ENCODE measurements around the gene TSSK3.

TSSK3 gene

GRCh38 chr1:32404946-32405345, 42.6 kb downstream of the TSSK3 start:
- H2AFZ ChIP-seq (ENCODE audit: low read length, unreplicated experiment) = no peak overlapping the region
- H3K79me2 ChIP-seq (ENCODE audit: control insufficient read depth, insufficient read depth, low read length, unreplicated experiment) = no peaks in the 10 kb centered on the region
- no peaks in the 10 kb centered on the region for H3K36me3 ChIP-seq (ENCODE audit: insufficient read depth, low read length)
- H3K27ac ChIP-seq (ENCODE audit: low read depth, low read length) = no peak overlapping the region
- H3K4me1 ChIP-seq (ENCODE audit: control insufficient read depth, insufficient read depth, low read length, unreplicated experiment) = no peaks in the 10 kb centered on the region
- H3K27me3 ChIP-seq (ENCODE audit: insufficient read depth, low read length) = no peaks in the 10 kb centered on the region
- H3K4me3 ChIP-seq (ENCODE audit: low read depth, low read length) = no peak overlapping the region

DNA sequence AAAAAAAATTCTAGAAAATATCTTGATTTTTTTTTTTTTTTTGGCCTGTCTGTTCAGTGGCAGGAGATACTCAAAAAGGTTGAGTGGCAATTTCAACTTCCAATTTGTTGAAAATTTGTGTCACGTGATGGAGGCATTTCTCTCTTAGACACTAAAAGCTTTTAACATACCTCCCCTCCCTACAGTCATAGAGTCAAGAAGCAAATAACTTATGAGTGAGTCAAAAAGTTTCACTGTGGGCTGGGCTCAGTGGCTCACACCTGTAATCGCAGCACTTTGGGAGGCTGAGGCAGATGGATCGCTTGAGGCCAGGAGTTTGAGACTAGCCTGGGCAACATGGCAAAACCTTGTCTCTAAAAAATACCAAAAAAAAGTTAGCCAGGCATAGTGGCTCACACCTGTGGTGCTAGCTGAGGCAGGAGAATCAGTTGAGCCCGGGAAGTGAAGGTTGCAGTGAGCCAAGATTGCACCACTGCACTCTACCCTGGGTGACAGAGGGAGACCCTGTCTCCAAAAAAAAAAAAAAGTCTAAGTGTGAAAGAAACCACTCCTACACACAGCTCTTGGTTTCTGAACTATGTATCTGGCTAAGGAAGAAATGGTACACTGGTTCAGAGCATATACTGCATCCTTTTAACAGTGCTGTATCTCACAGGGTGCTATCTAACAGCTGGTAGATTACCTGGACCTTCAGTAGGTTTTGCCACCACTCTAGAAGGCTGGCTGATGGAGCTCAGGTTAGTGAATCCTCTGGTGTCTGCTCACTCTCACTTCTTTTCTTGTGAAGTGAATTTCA, 43.5 kb downstream of the TSSK3 start:
- no peaks in the 10 kb centered on the region for H3K79me2 ChIP-seq (ENCODE audit: control insufficient read depth, insufficient read depth, low read length, unreplicated experiment)
- no peak overlapping the region for H3K27ac ChIP-seq (ENCODE audit: low read depth, low read length)
- no peaks in the 10 kb centered on the region for H3K27me3 ChIP-seq (ENCODE audit: insufficient read depth, low read length)

GRCh38 chr1:32406629-32407111, 44.3 kb downstream of the TSSK3 start:
- Histone ChIP-seq H3K36me3 (ENCODE audit: insufficient read depth, low read length) (no peaks in the 10 kb centered on the region), H2AFZ (ENCODE audit: low read length, unreplicated experiment) (no peak overlapping the region), H3K79me2 (ENCODE audit: control insufficient read depth, insufficient read depth, low read length, unreplicated experiment) (no peaks in the 10 kb centered on the region), H3K27me3 (ENCODE audit: insufficient read depth, low read length) (no peaks in the 10 kb centered on the region), H3K4me3 (ENCODE audit: low read depth, low read length) (no peak overlapping the region), H3K4me1 (ENCODE audit: control insufficient read depth, insufficient read depth, low read length, unreplicated experiment) (no peaks in the 10 kb centered on the region), H3K27ac (ENCODE audit: low read depth, low read length) (no peak overlapping the region)

More for the DNA sequence above, 43.5 kb downstream of the TSSK3 start:
- H3K36me3 ChIP-seq (ENCODE audit: insufficient read depth, low read length) = no peaks in the 10 kb centered on the region
- H3K4me3 ChIP-seq (ENCODE audit: low read depth, low read length) = no peak overlapping the region
- no peak overlapping the region for H2AFZ ChIP-seq (ENCODE audit: low read length, unreplicated experiment)
- no peaks in the 10 kb centered on the region for H3K4me1 ChIP-seq (ENCODE audit: control insufficient read depth, insufficient read depth, low read length, unreplicated experiment)

- Histone ChIP-seq H2AFZ (ENCODE audit: low read length, unreplicated experiment) (no peak overlapping the region), H3K4me1 (ENCODE audit: control insufficient read depth, insufficient read depth, low read length, unreplicated experiment) (no peaks in the 10 kb centered on the region), H3K36me3 (ENCODE audit: insufficient read depth, low read length) (no peaks in the 10 kb centered on the region), H3K27me3 (ENCODE audit: insufficient read depth, low read length) (no peaks in the 10 kb centered on the region), H3K27ac (ENCODE audit: low read depth, low read length) (no peak overlapping the region), H3K79me2 (ENCODE audit: control insufficient read depth, insufficient read depth, low read length, unreplicated experiment) (no peaks in the 10 kb centered on the region), H3K4me3 (ENCODE audit: low read depth, low read length) (no peak overlapping the region)
Measured at GRCh38 chr1:32411261-32411660, 48.9 kb downstream of the TSSK3 start.

DNA sequence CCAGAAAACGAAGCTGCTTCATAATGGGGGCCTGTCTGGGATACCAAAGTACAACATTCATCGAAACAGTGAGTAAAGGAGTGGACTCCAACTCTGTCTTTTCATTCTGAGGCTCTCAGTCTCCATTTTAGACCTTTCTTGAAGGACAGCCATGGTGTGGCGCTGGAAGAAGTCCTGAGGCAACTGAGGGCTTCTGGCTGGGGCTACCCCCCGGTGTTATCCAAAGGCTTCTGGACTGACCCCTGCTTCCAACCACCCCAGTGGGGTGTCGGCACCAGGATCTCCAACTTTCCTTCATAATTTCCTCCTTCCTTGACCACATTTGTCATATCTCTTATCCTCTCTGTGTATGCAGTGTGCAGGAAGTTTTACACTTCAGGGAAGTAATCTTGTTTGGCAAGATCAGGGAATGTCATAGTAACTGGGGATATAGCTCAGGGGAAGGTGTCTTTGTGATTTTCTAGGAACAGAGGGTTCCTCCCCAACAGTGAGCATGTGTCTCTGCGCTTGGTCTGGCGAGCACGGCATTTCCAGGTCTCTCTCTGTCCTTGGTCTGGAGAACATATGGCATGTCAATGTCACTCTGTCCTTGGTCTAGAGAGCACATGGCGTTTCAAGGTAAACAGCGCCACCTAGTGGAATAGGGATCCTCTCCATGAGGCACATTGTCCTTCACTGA, 51.3 kb downstream of the TSSK3 start:
- Histone ChIP-seq H3K79me2 (ENCODE audit: control insufficient read depth, insufficient read depth, low read length, unreplicated experiment) (no peaks in the 10 kb centered on the region), H3K27me3 (ENCODE audit: insufficient read depth, low read length) (peaks cover 13% of the 10 kb centered on the region; the same call in 1 of the 2 replicates), H3K27ac (ENCODE audit: low read depth, low read length) (no peak overlapping the region), H3K4me3 (ENCODE audit: low read depth, low read length) (no peak overlapping the region), H2AFZ (ENCODE audit: low read length, unreplicated experiment) (no peak overlapping the region), H3K4me1 (ENCODE audit: control insufficient read depth, insufficient read depth, low read length, unreplicated experiment) (no peaks in the 10 kb centered on the region), H3K36me3 (ENCODE audit: insufficient read depth, low read length) (no peaks in the 10 kb centered on the region)

All from ACC112 (cell line).